ENCODE results near the gene THEMIS2. TPM values are rescaled to one million over a fixed set of nuclear protein-coding genes. Genes with fewer than 3 reads are reported as not detected.

Gene THEMIS2
- total and polyA plus RNA-seq, 2 of the 13 experiments (the other 11 are each of a cell fraction or from before 2014, with no cell fraction given): 0.38 to 1.5 TPM

- Histone ChIP-seq H3K27ac (ENCODE audit: extremely low read length, insufficient read depth, low read length) (no peak overlapping the region), H3K79me2 (ENCODE audit: insufficient read depth, low read length) (no peaks in the 10 kb centered on the region), H3K4me1 (ENCODE audit: insufficient read depth, low read length) (peaks cover 35% of the 10 kb centered on the region), H4K20me1 (ENCODE audit: insufficient read depth, low read length) (no peaks in the 10 kb centered on the region), H3K9me3 (ENCODE audit: low read length) (no peaks in the 10 kb centered on the region), H3K4me2 (ENCODE audit: low read depth, low read length) (no peak overlapping the region), H3K9ac (ENCODE audit: insufficient read depth, low read depth, low read length) (no peak overlapping the region), H3K36me3 (replicated peaks in 1 of 2; ENCODE audit: control insufficient read depth in 1 of 2, insufficient read depth in 2 of 2, low read length in 2 of 2) (no peaks in the 10 kb centered on the region), H3K4me3 (replicated peaks in 1 of 3; ENCODE audit: insufficient read depth in 1 of 3, low read depth in 2 of 3, low read length in 3 of 3) (no peak overlapping the region), H2AFZ (ENCODE audit: low read length) (no peak overlapping the region), H3K27me3 (ENCODE audit: control insufficient read depth in 1 of 2, insufficient read depth in 2 of 2, low read length in 2 of 2) (no peaks in the 10 kb centered on the region)
- in situ Hi-C loops (cut with HindIII; ENCODE audit: extremely low pct_ligation_motif_present, low pct_unique_long_range_greater_than_20kb) (loop anchor here (10.0 kb wide), 1 partner anchor 339 kb away; no protein-coding TSS in a partner anchor), intact Hi-C loops (cut with micrococcal nuclease; ENCODE audit: unreplicated experiment) (loop anchor here (10.0 kb wide), 1 partner anchor 59 kb away; no protein-coding TSS in a partner anchor)
- ChIA-PET CTCF (ENCODE audit: low intra/inter-chr PET ratio, low total read pairs) (no interaction called here), POLR2A (no interaction called here)
- no peak for DNase-seq (ENCODE audit: low spot score)
- no peak for FAIRE-seq
- no peak for ATAC-seq
- WGBS (ENCODE audit: low lambda C conversion rate): 85% methylated on average over 10 of the region's 10 CpGs
- TF ChIP-seq ZMYM4 (CRISPR knock-in tag; IDR thresholded peaks at IDR 0.05) (no peak), E2F2 (CRISPR knock-in tag; IDR thresholded peaks at IDR 0.05; ENCODE audit: borderline replicate concordance) (no peak), MAF1 (CRISPR knock-in tag; IDR thresholded peaks at IDR 0.05; ENCODE audit: borderline replicate concordance) (no peak), MTA3 (CRISPR knock-in tag; IDR thresholded peaks at IDR 0.05) (no peak), SP2 (CRISPR knock-in tag; IDR thresholded peaks at IDR 0.05) (no peak), ZNF772 (CRISPR knock-in tag; IDR thresholded peaks at IDR 0.05) (no peak), EHMT2 (IDR thresholded peaks at IDR 0.05; ENCODE audit: borderline replicate concordance, low read depth, low read length) (no peak), PHB2 (IDR thresholded peaks at IDR 0.05; ENCODE audit: partially characterized antibody) (no peak), TMF1 (CRISPR knock-in tag; IDR thresholded peaks at IDR 0.05; ENCODE audit: low read depth) (no peak), ZNF674 (CRISPR knock-in tag; IDR thresholded peaks at IDR 0.05; ENCODE audit: low read depth) (no peak), SRY (CRISPR knock-in tag; IDR thresholded peaks at IDR 0.05) (no peak), TFDP2 (CRISPR knock-in tag; IDR thresholded peaks at IDR 0.05) (no peak), ZNF407 (CRISPR knock-in tag; IDR thresholded peaks at IDR 0.05; ENCODE audit: not compliant biosample characterization) (no peak), GFI1 (CRISPR knock-in tag; IDR thresholded peaks at IDR 0.05; ENCODE audit: borderline replicate concordance) (no peak)
- BruUV-seq (replicated peaks): no TSS peak
Observed at GRCh38 chr1:27865821-27866220, 6.5 kb upstream of the THEMIS2 start.

Data from HepG2 (cell line).